ENCODE data around the gene PIWIL4. TPM values are rescaled to one million over a fixed set of nuclear protein-coding genes. Genes with fewer than 3 reads are reported as not detected.

The PIWIL4 gene
- total and polyA plus RNA-seq, 9 of the 15 experiments (the other 6 are each of a cell fraction or from before 2014, with no cell fraction given): 6.3 to 17.0 (median 10.8) TPM

DNA sequence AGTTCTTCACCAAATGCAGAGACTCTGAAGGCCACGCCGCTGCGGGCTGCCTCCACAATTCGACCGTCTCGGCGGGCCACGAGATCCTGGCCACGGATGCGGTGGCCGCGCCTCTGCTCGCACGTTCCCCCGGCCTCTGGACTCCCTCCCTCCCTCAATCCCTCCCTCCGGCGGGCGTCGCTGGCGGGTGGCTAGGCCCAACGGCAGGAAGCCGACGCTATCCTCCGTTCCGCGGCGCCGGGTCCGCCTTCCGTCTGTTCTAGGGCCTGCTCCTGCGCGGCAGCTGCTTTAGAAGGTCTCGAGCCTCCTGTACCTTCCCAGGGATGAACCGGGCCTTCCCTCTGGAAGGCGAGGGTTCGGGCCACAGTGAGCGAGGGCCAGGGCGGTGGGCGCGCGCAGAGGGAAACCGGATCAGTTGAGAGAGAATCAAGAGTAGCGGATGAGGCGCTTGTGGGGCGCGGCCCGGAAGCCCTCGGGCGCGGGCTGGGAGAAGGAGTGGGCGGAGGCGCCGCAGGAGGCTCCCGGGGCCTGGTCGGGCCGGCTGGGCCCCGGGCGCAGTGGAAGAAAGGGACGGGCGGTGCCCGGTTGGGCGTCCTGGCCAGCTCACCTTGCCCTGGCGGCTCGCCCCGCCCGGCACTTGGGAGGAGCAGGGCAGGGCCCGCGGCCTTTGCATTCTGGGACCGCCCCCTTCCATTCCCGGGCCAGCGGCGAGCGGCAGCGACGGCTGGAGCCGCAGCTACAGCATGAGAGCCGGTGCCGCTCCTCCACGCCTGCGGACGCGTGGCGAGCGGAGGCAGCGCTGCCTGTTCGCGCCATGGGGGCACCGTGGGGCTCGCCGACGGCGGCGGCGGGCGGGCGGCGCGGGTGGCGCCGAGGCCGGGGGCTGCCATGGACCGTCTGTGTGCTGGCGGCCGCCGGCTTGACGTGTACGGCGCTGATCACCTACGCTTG lies 23.2 kb upstream of the PIWIL4 start, which contains the start of gene FUT4 (continued):
- TF ChIP-seq HIVEP1 (CRISPR knock-in tag; IDR thresholded peaks at IDR 0.05): no peak
- no peak for TF ChIP-seq ZNF507 (tag; conservative IDR thresholded peaks at IDR 0.05)
- TF ChIP-seq, protein P1, sequence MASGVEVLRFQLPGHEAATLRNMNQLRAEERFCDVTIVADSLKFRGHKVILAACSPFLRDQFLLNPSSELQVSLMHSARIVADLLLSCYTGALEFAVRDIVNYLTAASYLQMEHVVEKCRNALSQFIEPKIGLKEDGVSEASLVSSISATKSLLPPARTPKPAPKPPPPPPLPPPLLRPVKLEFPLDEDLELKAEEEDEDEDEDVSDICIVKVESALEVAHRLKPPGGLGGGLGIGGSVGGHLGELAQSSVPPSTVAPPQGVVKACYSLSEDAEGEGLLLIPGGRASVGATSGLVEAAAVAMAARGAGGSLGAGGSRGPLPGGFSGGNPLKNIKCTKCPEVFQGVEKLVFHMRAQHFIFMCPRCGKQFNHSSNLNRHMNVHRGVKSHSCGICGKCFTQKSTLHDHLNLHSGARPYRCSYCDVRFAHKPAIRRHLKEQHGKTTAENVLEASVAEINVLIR (CRISPR knock-in tag; IDR thresholded peaks at IDR 0.05): no peak
- peak; percentile 31 for TF ChIP-seq HMGN3 (IDR thresholded peaks at IDR 0.05; ENCODE audit: borderline replicate concordance, extremely low read depth, insufficient read length, low read depth, low read length)
- TF ChIP-seq LCOR (CRISPR knock-in tag; IDR thresholded peaks at IDR 0.05): peak; percentile 94; the same call in 1 of the 2 replicates
- TF ChIP-seq PTTG1 (tag; IDR thresholded peaks at IDR 0.05; ENCODE audit: low read depth): no peak
- TF ChIP-seq STAT5B (CRISPR knock-in tag; IDR thresholded peaks at IDR 0.05): no peak
- TF ChIP-seq, protein P2, sequence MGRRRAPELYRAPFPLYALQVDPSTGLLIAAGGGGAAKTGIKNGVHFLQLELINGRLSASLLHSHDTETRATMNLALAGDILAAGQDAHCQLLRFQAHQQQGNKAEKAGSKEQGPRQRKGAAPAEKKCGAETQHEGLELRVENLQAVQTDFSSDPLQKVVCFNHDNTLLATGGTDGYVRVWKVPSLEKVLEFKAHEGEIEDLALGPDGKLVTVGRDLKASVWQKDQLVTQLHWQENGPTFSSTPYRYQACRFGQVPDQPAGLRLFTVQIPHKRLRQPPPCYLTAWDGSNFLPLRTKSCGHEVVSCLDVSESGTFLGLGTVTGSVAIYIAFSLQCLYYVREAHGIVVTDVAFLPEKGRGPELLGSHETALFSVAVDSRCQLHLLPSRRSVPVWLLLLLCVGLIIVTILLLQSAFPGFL (CRISPR knock-in tag; IDR thresholded peaks at IDR 0.05): no peak
- TF ChIP-seq PHF20 (IDR thresholded peaks at IDR 0.05; ENCODE audit: partially characterized antibody): peak; percentile 90
- 0 out of 2 replicates have a peak, but pooled peaks have one; percentile 8 for TF ChIP-seq NCOR1 (IDR thresholded peaks at IDR 0.05)
- no peak for TF ChIP-seq TBL1XR1 (IDR thresholded peaks at IDR 0.05; ENCODE audit: low read length in 2 of 2)
- TF ChIP-seq RBM14 (IDR thresholded peaks at IDR 0.05; ENCODE audit: borderline replicate concordance, insufficient read depth, low read depth, low read length): 0 out of 2 replicates have a peak, but pooled peaks have one; percentile 61
- TF ChIP-seq, protein P3, sequence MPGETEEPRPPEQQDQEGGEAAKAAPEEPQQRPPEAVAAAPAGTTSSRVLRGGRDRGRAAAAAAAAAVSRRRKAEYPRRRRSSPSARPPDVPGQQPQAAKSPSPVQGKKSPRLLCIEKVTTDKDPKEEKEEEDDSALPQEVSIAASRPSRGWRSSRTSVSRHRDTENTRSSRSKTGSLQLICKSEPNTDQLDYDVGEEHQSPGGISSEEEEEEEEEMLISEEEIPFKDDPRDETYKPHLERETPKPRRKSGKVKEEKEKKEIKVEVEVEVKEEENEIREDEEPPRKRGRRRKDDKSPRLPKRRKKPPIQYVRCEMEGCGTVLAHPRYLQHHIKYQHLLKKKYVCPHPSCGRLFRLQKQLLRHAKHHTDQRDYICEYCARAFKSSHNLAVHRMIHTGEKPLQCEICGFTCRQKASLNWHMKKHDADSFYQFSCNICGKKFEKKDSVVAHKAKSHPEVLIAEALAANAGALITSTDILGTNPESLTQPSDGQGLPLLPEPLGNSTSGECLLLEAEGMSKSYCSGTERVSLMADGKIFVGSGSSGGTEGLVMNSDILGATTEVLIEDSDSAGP (CRISPR knock-in tag; IDR thresholded peaks at IDR 0.05): no peak; the same call in 1 of the 2 replicates
- peak; percentile 33; the same call in 1 of the 2 replicates for TF ChIP-seq SIN3B (IDR thresholded peaks at IDR 0.05; ENCODE audit: low read depth)
- TF ChIP-seq ZNF174 (CRISPR knock-in tag; IDR thresholded peaks at IDR 0.05): no peak
- no peak for TF ChIP-seq RFX5 (IDR thresholded peaks at IDR 0.05; ENCODE audit: low read depth, low read length)
- TF ChIP-seq SRSF7 (optimal IDR thresholded peaks at IDR 0.05; ENCODE audit: low read depth, low read length): no peak
- no peak for TF ChIP-seq ZNF124 (CRISPR knock-in tag; IDR thresholded peaks at IDR 0.05)
- TF ChIP-seq WHSC1 (IDR thresholded peaks at IDR 0.05; ENCODE audit: low read length): no peak
- TF ChIP-seq, protein P4, sequence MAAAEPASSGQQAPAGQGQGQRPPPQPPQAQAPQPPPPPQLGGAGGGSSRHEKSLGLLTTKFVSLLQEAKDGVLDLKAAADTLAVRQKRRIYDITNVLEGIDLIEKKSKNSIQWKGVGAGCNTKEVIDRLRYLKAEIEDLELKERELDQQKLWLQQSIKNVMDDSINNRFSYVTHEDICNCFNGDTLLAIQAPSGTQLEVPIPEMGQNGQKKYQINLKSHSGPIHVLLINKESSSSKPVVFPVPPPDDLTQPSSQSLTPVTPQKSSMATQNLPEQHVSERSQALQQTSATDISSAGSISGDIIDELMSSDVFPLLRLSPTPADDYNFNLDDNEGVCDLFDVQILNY (CRISPR knock-in tag; IDR thresholded peaks at IDR 0.05): no peak
- TF ChIP-seq ADNP (tag; IDR thresholded peaks at IDR 0.05): no peak
- TF ChIP-seq ZC3H4 (CRISPR knock-in tag; IDR thresholded peaks at IDR 0.05; ENCODE audit: borderline replicate concordance): no peak
- no peak for TF ChIP-seq RBM25 (IDR thresholded peaks at IDR 0.05; ENCODE audit: low read depth, low read length, severe bottlenecking)
- no peak for TF ChIP-seq ZC3H11A (IDR thresholded peaks at IDR 0.05; ENCODE audit: low read depth, low read length)
